Effector memory CD8-positive, alpha-beta T cell (primary cell): Measurements from ENCODE around the gene PLD6.

ENCODE experiments used
- ATAC-seq: fragments of 150-1000 bp; cut with Tn5 transposase; replicated peaks from 2 replicates; pipeline ENCODE4 v1.10.0; 2021; ENCODE audit warnings: mild to moderate bottlenecking, moderate library complexity
- DNase-seq, 3 experiments: peaks; one replicate each; pipeline ENCODE4 v3.0.0; 2021
- H3K27ac Mint-ChIP-seq, 2 donors: one replicate each; pipeline ENCODE4 v1.8.0; 2022; ENCODE audit warnings: mild to moderate bottlenecking in 2 of 2, mixed read lengths in 2 of 2, moderate library complexity in 2 of 2
- H3K27me3 Mint-ChIP-seq, 2 donors: one replicate each; pipeline ENCODE4 v1.8.0; 2022; ENCODE audit warnings: mixed read lengths in 2 of 2
- H3K36me3 Mint-ChIP-seq: one replicate; pipeline ENCODE4 v1.8.0; 2022; ENCODE audit warnings: mild to moderate bottlenecking, moderate library complexity, mixed read lengths; ENCODE audit not compliant: insufficient read depth
- H3K4me1 Mint-ChIP-seq, 2 donors: one replicate each; pipeline ENCODE4 v1.8.0; 2022; ENCODE audit warnings: low read depth in 2 of 2, mixed read lengths in 2 of 2
- H3K4me3 Mint-ChIP-seq, 2 donors: one replicate each; pipeline ENCODE4 v1.8.0; 2022; ENCODE audit warnings: mild to moderate bottlenecking in 2 of 2, mixed read lengths in 2 of 2, moderate library complexity in 2 of 2
- H3K9me3 Mint-ChIP-seq, 2 donors: one replicate each; pipeline ENCODE4 v1.8.0; 2022; ENCODE audit warnings: mixed read lengths in 2 of 2

Gene PLD6

GRCh38 chr17:17151055-17151454, 55.1 kb downstream of the PLD6 start:
- DNase-seq (no peak), ATAC-seq (no peak)
- no peaks in the 10 kb centered on the region for H3K27me3 Mint-ChIP-seq
- peaks cover 53% of the 10 kb centered on the region for H3K36me3 Mint-ChIP-seq
- H3K4me3 Mint-ChIP-seq = no peak overlapping the region
- peak overlapping the region; percentile 28 to 59 for H3K27ac Mint-ChIP-seq
- H3K4me1 Mint-ChIP-seq = peaks cover 3 to 39% of the 10 kb centered on the region in 2 donors
- no peaks in the 10 kb centered on the region for H3K9me3 Mint-ChIP-seq
